HepG2 (cell line): ENCODE data around the gene MAGEB4. TPM values are rescaled to one million over a fixed set of nuclear protein-coding genes. Genes with fewer than 3 reads are reported as not detected.

Source experiments
- ATAC-seq: fragments of 200-7000 bp; cut with Tn5 transposase; 3 replicates; pipeline ENCODE4 v1.9.1; 2020; ENCODE audit warnings: mild to moderate bottlenecking, moderate library complexity
- BruUV-seq: library from RNA; stranded (reverse); fragments of 400-500 nt; replicated peaks from 2 replicates; lab custom pipeline; 2021; lab: Mats Ljungman, UMichigan
- CTCF ChIA-PET: fragments of 300-600 bp; formaldehyde crosslinking; extraction: SDS; loops from one replicate; lab custom pipeline; 2021; ENCODE audit warnings: low total read pairs, inconsistent platforms, low intra/inter-chr PET ratio; lab: Yijun Ruan, JAX
- POLR2A ChIA-PET: fragments of 350-600 bp; sonication (Branson Sonifier 250); formaldehyde crosslinking; loops from one replicate; lab custom pipeline; 2020; ENCODE audit warnings: antibody characterized with exemption, inconsistent platforms; lab: Yijun Ruan, JAX
- DNase-seq: peaks from one replicate; pipeline ENCODE4 v3.0.0-alpha.2; 2015; ENCODE audit warnings: low spot score
- FAIRE-seq: peaks from 3 replicates; lab custom pipeline; 2011; peaks lifted over from hg19 to GRCh38; lab: Jason Lieb, UNC
- H2AFZ ChIP-seq: one replicate; pipeline ENCODE4 v1.6.1; 2011; ENCODE audit warnings: low read length, inconsistent platforms
- H3K27ac ChIP-seq: fragments of 300-600 bp; 3 replicates; pipeline ENCODE4 v1.8.0; 2011; ENCODE audit warnings: mixed run types, mild to moderate bottlenecking, mixed read lengths, low read length, inconsistent platforms; ENCODE audit not compliant: insufficient read depth; ENCODE audit errors: extremely low read length
- H3K27me3 ChIP-seq, 2 experiments: fragments of 200-600 bp in 1 of 2; 2 replicates in 1 of 2; 3 replicates in 1 of 2; pipeline versions ENCODE4 v1.6.0 to v1.8.0; 2011; ENCODE audit warnings: low read length in 2 of 2, mild to moderate bottlenecking in 2 of 2, moderate library complexity in 2 of 2, inconsistent platforms in 1 of 2; ENCODE audit not compliant: insufficient read depth in 2 of 2, control insufficient read depth in 1 of 2
- H3K36me3 ChIP-seq, 2 experiments: fragments of 200-600 bp in 1 of 2; replicated peaks in 1 of 2; 2 replicates in 1 of 2; 3 replicates in 1 of 2; pipeline versions ENCODE4 v1.5.1 to v1.8.0; 2011; ENCODE audit warnings: low read length in 2 of 2, inconsistent platforms in 1 of 2; ENCODE audit not compliant: insufficient read depth in 2 of 2, control insufficient read depth in 1 of 2
- H3K4me1 ChIP-seq: 2 replicates; pipeline ENCODE4 v1.5.1; 2012; ENCODE audit warnings: low read length, inconsistent platforms; ENCODE audit not compliant: insufficient read depth
- H3K4me2 ChIP-seq: 2 replicates; pipeline ENCODE4 v1.6.0; 2011; ENCODE audit warnings: low read depth, low read length, inconsistent platforms
- H3K4me3 ChIP-seq, 3 experiments: fragments of 200-600 bp in 1 of 3; sonication (generic), shearing (Covaris generic) in 1 of 3; replicated peaks in 1 of 3; 2 replicates each; pipeline ENCODE4 v1.5.1; 2011 to 2016; ENCODE audit warnings: low read length in 3 of 3, inconsistent platforms in 2 of 3, low read depth in 2 of 3, mild to moderate bottlenecking in 2 of 3, control low read depth in 1 of 3, mixed read lengths in 1 of 3; ENCODE audit not compliant: insufficient read depth in 1 of 3
- H3K79me2 ChIP-seq: one replicate; pipeline ENCODE4 v1.6.1; 2011; ENCODE audit warnings: low read length, inconsistent platforms; ENCODE audit not compliant: insufficient read depth
- H3K9ac ChIP-seq: 2 replicates; pipeline ENCODE4 v1.6.0; 2011; ENCODE audit warnings: mild to moderate bottlenecking, low read depth, low read length, inconsistent platforms; ENCODE audit not compliant: insufficient read depth
- H3K9me3 ChIP-seq: 2 replicates; pipeline ENCODE4 v1.5.1; 2012; ENCODE audit warnings: mild to moderate bottlenecking, low read length
- H4K20me1 ChIP-seq: 2 replicates; pipeline ENCODE4 v1.6.0; 2011; ENCODE audit warnings: inconsistent platforms, mild to moderate bottlenecking, low read length, moderate library complexity; ENCODE audit not compliant: insufficient read depth
- CEBPB ChIP-seq: IDR thresholded peaks from 2 replicates; pipeline ENCODE4 v1.6.1; 2011; ENCODE audit warnings: low read depth, low read length, improper control_type of control experiment, borderline replicate concordance
- GATAD1 ChIP-seq: IDR thresholded peaks from 2 replicates; pipeline ENCODE4 v1.6.1; 2016; ENCODE audit warnings: missing genetic modification reagents, missing compliant biosample characterization
- MBD4 ChIP-seq: IDR thresholded peaks from 2 replicates; pipeline ENCODE4 v1.6.1; 2012; ENCODE audit warnings: low read length, inconsistent platforms, borderline replicate concordance
- MIXL1 ChIP-seq: IDR thresholded peaks from 2 replicates; pipeline ENCODE4 v1.6.1; 2016
- NFIC ChIP-seq: IDR thresholded peaks from 2 replicates; pipeline ENCODE4 v1.6.1; 2012; ENCODE audit warnings: mild to moderate bottlenecking, low read length, inconsistent platforms
- PHF8 ChIP-seq: sonication (generic); formaldehyde crosslinking; IDR thresholded peaks from 2 replicates; pipeline ENCODE4 v1.5.0; 2020; ENCODE audit warnings: missing genetic modification reagents
- RXRA ChIP-seq: sonication (generic); formaldehyde crosslinking; IDR thresholded peaks from 2 replicates; pipeline ENCODE4 v1.5.1; 2020; ENCODE audit warnings: missing genetic modification reagents
- SCMH1 ChIP-seq: sonication (generic); formaldehyde crosslinking; IDR thresholded peaks from 2 replicates; pipeline ENCODE4 v1.9.0; 2021; ENCODE audit warnings: missing genetic modification reagents, mild to moderate bottlenecking, borderline replicate concordance
- SP140L ChIP-seq: sonication (generic); formaldehyde crosslinking; IDR thresholded peaks from 2 replicates; pipeline ENCODE4 v1.4.0; 2020; ENCODE audit warnings: missing genetic modification reagents, borderline replicate concordance
- ZBTB38 ChIP-seq: sonication (generic); formaldehyde crosslinking; IDR thresholded peaks from 2 replicates; pipeline ENCODE4 v1.5.1; 2020; ENCODE audit warnings: mild to moderate bottlenecking, missing genetic modification reagents
- ZNF282 ChIP-seq: fragments of 450-650 bp; IDR thresholded peaks from 2 replicates; pipeline ENCODE4 v1.6.1; 2018; ENCODE audit not compliant: partially characterized antibody
- ZNF343 ChIP-seq: sonication (generic); formaldehyde crosslinking; IDR thresholded peaks from 2 replicates; pipeline ENCODE4 v1.4.0; 2020; ENCODE audit warnings: mild to moderate bottlenecking, missing genetic modification reagents
- ZNF557 ChIP-seq: sonication (generic); formaldehyde crosslinking; IDR thresholded peaks from 2 replicates; pipeline ENCODE4 v1.4.0; 2020; ENCODE audit warnings: missing genetic modification reagents
- ZNF703 ChIP-seq: sonication (generic); formaldehyde crosslinking; IDR thresholded peaks from 2 replicates; pipeline ENCODE4 v1.5.1; 2020; ENCODE audit warnings: missing genetic modification reagents, mild to moderate bottlenecking, moderate library complexity, borderline replicate concordance
- ZNF772 ChIP-seq: sonication (generic); formaldehyde crosslinking; IDR thresholded peaks from 2 replicates; pipeline ENCODE4 v1.5.0; 2020; ENCODE audit warnings: mild to moderate bottlenecking, missing genetic modification reagents
- WGBS: methylation state at CpG from one replicate; pipeline ENCODE4 v1.1.6; 2017; ENCODE audit warnings: low lambda C conversion rate; 5-methylcytosine and 5-hydroxymethylcytosine counted together
- in situ Hi-C: cut with HindIII; loops from 2 replicates; pipeline ENCODE4 v1.10.0; 2017; ENCODE audit warnings: low pct_unique_long_range_greater_than_20kb; ENCODE audit not compliant: extremely low pct_ligation_motif_present
- intact Hi-C: fragments of 100-400 bp; cut with micrococcal nuclease; formaldehyde crosslinking; loops from one replicate; pipeline ENCODE4 v1.10.0; 2022; ENCODE audit not compliant: unreplicated experiment
- polyA plus RNA-seq, 8 experiments: library from polyadenylated mRNA; depleted of rRNA in 3 of 8; stranded (reverse) in 7 of 8; unstranded in 1 of 8; fragments of >200 nt; fragmentation: Illumina TruSeq in 4 of 8; extraction: Trizol in 4 of 8; gene quantifications; 2 replicates each; pipeline versions ENCODE4 v1.2.1 to v1.2.3, GENCODE V29; 2011 to 2016; ENCODE audit warnings: low read depth in 4 of 8, missing spikeins in 1 of 8, mixed read lengths in 1 of 8; ENCODE audit not compliant: insufficient read depth in 1 of 8
- total RNA-seq, 5 experiments: library from RNA; depleted of rRNA; stranded (reverse); fragments of >200 nt; fragmentation: Illumina TruSeq; extraction: Trizol; gene quantifications; 2 replicates each; pipeline ENCODE4 v1.2.3, GENCODE V29; 2016; ENCODE audit warnings: low read depth in 1 of 5
- TF ChIP-seq, protein P1 (sequence below): sonication (generic); formaldehyde crosslinking; conservative IDR thresholded peaks from 2 replicates; pipeline ENCODE4 v1.8.0; 2022; ENCODE audit warnings: mild to moderate bottlenecking, moderate library complexity, missing genetic modification reagents
- TF ChIP-seq, protein P2 (sequence below): sonication (generic); formaldehyde crosslinking; IDR thresholded peaks from 2 replicates; pipeline ENCODE4 v1.5.0; 2020; ENCODE audit warnings: missing genetic modification reagents, mild to moderate bottlenecking, borderline replicate concordance
- TF ChIP-seq, protein P3 (sequence below): sonication (generic); formaldehyde crosslinking; IDR thresholded peaks from 2 replicates; pipeline ENCODE4 v1.4.0; 2020; ENCODE audit warnings: missing genetic modification reagents

The MAGEB4 gene
- total and polyA plus RNA-seq, 2 of the 13 experiments (the other 11 are each of a cell fraction or from before 2014, with no cell fraction given), result not detected

DNA sequence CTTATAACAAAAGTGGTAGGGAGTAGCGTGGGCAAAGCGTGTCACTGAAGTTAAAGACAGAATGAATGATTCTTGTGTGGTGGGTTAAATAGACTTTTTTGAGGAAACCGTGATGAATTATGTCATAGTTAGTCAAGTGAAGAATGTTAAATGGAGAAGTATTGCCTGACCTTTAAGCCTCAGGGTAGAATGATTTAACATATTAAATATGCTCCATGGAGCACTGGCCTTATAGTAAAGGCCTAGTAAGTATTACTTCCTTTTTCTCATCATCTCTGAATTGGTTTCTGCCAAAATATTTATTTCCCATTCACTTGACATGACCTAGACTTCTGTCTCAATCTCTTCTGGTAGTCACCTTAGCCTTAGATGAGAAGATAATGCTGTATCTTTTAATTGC, 28.8 kb downstream of the MAGEB4 start:
- no peak for DNase-seq
- ChIA-PET POLR2A (no interaction called here), CTCF (no interaction called here)
- no peak overlapping the region for H3K9ac ChIP-seq
- no peaks in the 10 kb centered on the region for H4K20me1 ChIP-seq
- no peak overlapping the region for H3K27ac ChIP-seq
- no peaks in the 10 kb centered on the region for H3K4me1 ChIP-seq
- no peak overlapping the region for H3K4me3 ChIP-seq
- in situ Hi-C loops, result no loop called here
- no peak overlapping the region for H2AFZ ChIP-seq
- H3K79me2 ChIP-seq, result no peaks in the 10 kb centered on the region
- intact Hi-C loops, result no loop called here
- ATAC-seq, result no peak
- no peak overlapping the region for H3K4me2 ChIP-seq
- WGBS, result 0% methylated on average over 3 of the region's 3 CpGs
- H3K27me3 ChIP-seq, result no peaks in the 10 kb centered on the region
- FAIRE-seq, result no peak
- no peaks in the 10 kb centered on the region for H3K36me3 ChIP-seq
- BruUV-seq, result no TSS peak
- no peaks in the 10 kb centered on the region for H3K9me3 ChIP-seq
- TF ChIP-seq RXRA (CRISPR knock-in tag), result no peak
- no peak for TF ChIP-seq GATAD1
- no peak for TF ChIP-seq ZNF703 (CRISPR knock-in tag)
- TF ChIP-seq, protein P1, sequence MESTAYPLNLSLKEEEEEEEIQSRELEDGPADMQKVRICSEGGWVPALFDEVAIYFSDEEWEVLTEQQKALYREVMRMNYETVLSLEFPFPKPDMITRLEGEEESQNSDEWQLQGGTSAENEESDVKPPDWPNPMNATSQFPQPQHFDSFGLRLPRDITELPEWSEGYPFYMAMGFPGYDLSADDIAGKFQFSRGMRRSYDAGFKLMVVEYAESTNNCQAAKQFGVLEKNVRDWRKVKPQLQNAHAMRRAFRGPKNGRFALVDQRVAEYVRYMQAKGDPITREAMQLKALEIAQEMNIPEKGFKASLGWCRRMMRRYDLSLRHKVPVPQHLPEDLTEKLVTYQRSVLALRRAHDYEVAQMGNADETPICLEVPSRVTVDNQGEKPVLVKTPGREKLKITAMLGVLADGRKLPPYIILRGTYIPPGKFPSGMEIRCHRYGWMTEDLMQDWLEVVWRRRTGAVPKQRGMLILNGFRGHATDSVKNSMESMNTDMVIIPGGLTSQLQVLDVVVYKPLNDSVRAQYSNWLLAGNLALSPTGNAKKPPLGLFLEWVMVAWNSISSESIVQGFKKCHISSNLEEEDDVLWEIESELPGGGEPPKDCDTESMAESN (CRISPR knock-in tag), result no peak
- TF ChIP-seq, protein P2, sequence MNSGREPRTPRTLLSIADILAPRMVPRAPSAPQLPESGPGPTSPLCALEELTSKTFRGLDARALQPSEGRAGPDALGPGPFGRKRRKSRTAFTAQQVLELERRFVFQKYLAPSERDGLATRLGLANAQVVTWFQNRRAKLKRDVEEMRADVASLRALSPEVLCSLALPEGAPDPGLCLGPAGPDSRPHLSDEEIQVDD (CRISPR knock-in tag), result no peak
- no peak for TF ChIP-seq MBD4
- TF ChIP-seq MIXL1 (CRISPR knock-in tag), result no peak
- TF ChIP-seq CEBPB, result no peak
- TF ChIP-seq, protein P3, sequence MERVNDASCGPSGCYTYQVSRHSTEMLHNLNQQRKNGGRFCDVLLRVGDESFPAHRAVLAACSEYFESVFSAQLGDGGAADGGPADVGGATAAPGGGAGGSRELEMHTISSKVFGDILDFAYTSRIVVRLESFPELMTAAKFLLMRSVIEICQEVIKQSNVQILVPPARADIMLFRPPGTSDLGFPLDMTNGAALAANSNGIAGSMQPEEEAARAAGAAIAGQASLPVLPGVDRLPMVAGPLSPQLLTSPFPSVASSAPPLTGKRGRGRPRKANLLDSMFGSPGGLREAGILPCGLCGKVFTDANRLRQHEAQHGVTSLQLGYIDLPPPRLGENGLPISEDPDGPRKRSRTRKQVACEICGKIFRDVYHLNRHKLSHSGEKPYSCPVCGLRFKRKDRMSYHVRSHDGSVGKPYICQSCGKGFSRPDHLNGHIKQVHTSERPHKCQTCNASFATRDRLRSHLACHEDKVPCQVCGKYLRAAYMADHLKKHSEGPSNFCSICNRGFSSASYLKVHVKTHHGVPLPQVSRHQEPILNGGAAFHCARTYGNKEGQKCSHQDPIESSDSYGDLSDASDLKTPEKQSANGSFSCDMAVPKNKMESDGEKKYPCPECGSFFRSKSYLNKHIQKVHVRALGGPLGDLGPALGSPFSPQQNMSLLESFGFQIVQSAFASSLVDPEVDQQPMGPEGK (CRISPR knock-in tag), result no peak
- TF ChIP-seq NFIC, result no peak
- no peak for TF ChIP-seq ZBTB38
- TF ChIP-seq ZNF557 (CRISPR knock-in tag), result no peak
- TF ChIP-seq SCMH1 (CRISPR knock-in tag), result no peak
- TF ChIP-seq ZNF343 (CRISPR knock-in tag), result no peak
- no peak for TF ChIP-seq SP140L (CRISPR knock-in tag)
- TF ChIP-seq PHF8, result no peak
- TF ChIP-seq ZNF282, result no peak
- TF ChIP-seq ZNF772 (CRISPR knock-in tag), result no peak
